Stomach (tissue), 9 donors: Measurements from ENCODE around the gene PIAS1. TPM values are rescaled to one million over a fixed set of nuclear protein-coding genes. Genes with fewer than 3 reads are reported as not detected.
A peak's percentile ranks its signal among the peaks of the same experiment; 100 is the strongest.

Source experiments
- DNase-seq, 2 donors: peaks; one replicate each; pipeline versions ENCODE4 v3.0.0 to v3.0.0-alpha.2; 2013 to 2019
- H3K27ac ChIP-seq, 5 donors: fragments of 200-600 bp in 4 of 5; sonication (generic) in 4 of 5; one replicate each; pipeline ENCODE4 v1.5.1; 2013 to 2019; ENCODE audit warnings: mild to moderate bottlenecking in 1 of 5, moderate library complexity in 1 of 5
- H3K27me3 ChIP-seq, 3 donors: fragments of 200-600 bp; sonication (generic); one replicate each; pipeline ENCODE4 v1.5.1; 2017 to 2019; ENCODE audit warnings: mixed run types in 1 of 3
- H3K36me3 ChIP-seq, 4 donors: fragments of 200-600 bp; sonication (generic); 1 replicate in 3 of 4; 2 replicates in 1 of 4; pipeline ENCODE4 v1.5.1; 2016 to 2019
- H3K4me1 ChIP-seq, 4 donors: fragments of 200-600 bp; sonication (generic); one replicate each; pipeline ENCODE4 v1.5.1; 2016 to 2019
- H3K4me3 ChIP-seq, 4 donors: fragments of 200-600 bp; sonication (generic) in 3 of 4; one replicate each; pipeline ENCODE4 v1.5.1; 2016 to 2019; ENCODE audit warnings: mild to moderate bottlenecking in 1 of 4
- H3K9me3 ChIP-seq, 4 donors: fragments of 200-600 bp; sonication (generic); one replicate each; pipeline ENCODE4 v1.5.1; 2016 to 2019
- EP300 ChIP-seq: sonication (generic); formaldehyde crosslinking; IDR thresholded peaks from one replicate; pipeline ENCODE4 v1.6.1; 2017; ENCODE audit warnings: antibody characterized with exemption
- POLR2A ChIP-seq, 4 donors: fragments of 450-650 bp; IDR thresholded peaks; one replicate each; pipeline ENCODE4 v1.6.1; 2016; ENCODE audit warnings: antibody characterized with exemption in 4 of 4, control low read depth in 2 of 4, mild to moderate bottlenecking in 1 of 4, moderate library complexity in 1 of 4
- POLR2AphosphoS5 ChIP-seq, 3 donors: sonication (generic); formaldehyde crosslinking; IDR thresholded peaks; one replicate each; pipeline ENCODE4 v1.6.1; 2016; ENCODE audit warnings: antibody characterized with exemption in 3 of 3
- WGBS, 5 donors: extraction: QIAGEN DNeasy Blood & Tissue Kit in 3 of 5; methylation state at CpG; one replicate each; pipeline versions ENCODE4 v1.1.5 to v1.1.7; 2013 to 2018; 5-methylcytosine and 5-hydroxymethylcytosine counted together
- intact Hi-C: fragments of 100-400 bp; cut with DNase I; formaldehyde crosslinking; loops from one replicate; pipeline ENCODE4 v1.15.1; 2023; ENCODE audit warnings: low total_unique reads
- polyA plus RNA-seq, 3 donors: library from polyadenylated mRNA; stranded (reverse); fragments of 200-250 nt; gene quantifications; one replicate each; pipeline ENCODE4 v1.2.3, GENCODE V29; 2013
- total RNA-seq, 5 donors: library from RNA; depleted of rRNA; stranded (reverse); fragments of >200 nt; gene quantifications; one replicate each; pipeline versions ENCODE4 v1.1.0 to v1.2.3, GENCODE V29; 2014 to 2016
- TF ChIP-seq, protein P1 (sequence below), 7 experiments: fragments of 450-650 bp in 4 of 7; fragments of 200-600 bp in 3 of 7; sonication (generic) in 3 of 7; IDR thresholded peaks; one replicate each; pipeline ENCODE4 v1.5.1; 2016 to 2019; ENCODE audit warnings: antibody characterized with exemption in 7 of 7, control low read depth in 2 of 7, mild to moderate bottlenecking in 1 of 7
- donor health status: healthy with polysubstance abuse.
- donor health status: Bipolar disorder and iron deficiency.
- donor health status: healthy.

The PIAS1 gene
- total and polyA plus RNA-seq, 8 donors = 7.9 to 56.6 (median 38.8) TPM

DNA sequence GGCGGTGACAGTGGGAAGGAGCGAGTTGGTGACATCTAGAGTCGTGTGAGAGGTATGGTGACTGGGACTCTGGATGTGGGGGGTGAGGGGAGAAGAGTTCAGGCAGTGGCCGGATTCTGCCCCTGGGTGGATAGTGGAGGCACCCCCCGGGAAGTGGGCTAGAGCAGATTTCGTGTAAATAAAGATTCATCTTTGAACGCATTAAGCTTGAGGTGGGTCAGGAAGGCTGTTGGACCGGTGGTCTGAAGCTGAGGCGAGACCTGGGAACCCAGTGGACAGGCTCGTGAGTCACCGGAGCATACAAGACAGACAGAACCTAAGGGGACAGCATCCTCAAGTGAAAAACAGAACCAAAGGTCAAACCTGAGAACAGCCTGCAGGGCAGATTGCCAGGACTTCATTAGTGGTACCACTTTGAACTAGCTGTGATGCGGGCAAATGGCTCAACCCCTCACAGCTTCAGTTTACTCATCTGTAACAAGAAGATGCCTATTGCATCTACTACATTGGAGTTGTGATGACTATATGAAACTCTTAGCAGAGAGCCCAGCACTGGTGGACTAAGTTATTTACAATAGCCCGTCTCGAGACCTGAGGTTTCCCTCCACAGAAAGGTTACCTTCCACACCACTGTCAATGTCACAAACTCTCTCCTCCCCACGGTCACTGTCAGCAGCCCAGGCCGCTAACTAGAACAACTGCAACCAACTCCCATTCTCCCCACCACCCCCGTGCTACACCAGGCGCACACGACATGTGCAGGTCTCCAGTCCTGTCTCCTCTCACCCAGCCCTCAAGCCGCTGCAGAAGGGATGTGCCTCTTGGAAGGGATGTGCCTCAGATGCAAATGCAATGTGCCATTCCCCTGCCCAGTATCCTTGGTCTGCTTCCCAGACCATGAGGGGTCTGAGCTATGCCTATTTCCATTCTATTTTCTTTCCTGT, 176.3 kb downstream of the PIAS1 start:
- Histone ChIP-seq H3K36me3 (no peaks in the 10 kb centered on the region), H3K4me1 (peaks cover 16 to 52% (median 34%) of the 10 kb centered on the region in 4 donors), H3K27me3 (no peaks in the 10 kb centered on the region), H3K9me3 (no peaks in the 10 kb centered on the region), H3K27ac (peak overlapping the region in 4 of 5 donors; percentile 84 to 93 (median 86)), H3K4me3 (peak overlapping the region; percentile 75 to 91 (median 88))
- intact Hi-C loops = no loop called here
- TF ChIP-seq, protein P1, sequence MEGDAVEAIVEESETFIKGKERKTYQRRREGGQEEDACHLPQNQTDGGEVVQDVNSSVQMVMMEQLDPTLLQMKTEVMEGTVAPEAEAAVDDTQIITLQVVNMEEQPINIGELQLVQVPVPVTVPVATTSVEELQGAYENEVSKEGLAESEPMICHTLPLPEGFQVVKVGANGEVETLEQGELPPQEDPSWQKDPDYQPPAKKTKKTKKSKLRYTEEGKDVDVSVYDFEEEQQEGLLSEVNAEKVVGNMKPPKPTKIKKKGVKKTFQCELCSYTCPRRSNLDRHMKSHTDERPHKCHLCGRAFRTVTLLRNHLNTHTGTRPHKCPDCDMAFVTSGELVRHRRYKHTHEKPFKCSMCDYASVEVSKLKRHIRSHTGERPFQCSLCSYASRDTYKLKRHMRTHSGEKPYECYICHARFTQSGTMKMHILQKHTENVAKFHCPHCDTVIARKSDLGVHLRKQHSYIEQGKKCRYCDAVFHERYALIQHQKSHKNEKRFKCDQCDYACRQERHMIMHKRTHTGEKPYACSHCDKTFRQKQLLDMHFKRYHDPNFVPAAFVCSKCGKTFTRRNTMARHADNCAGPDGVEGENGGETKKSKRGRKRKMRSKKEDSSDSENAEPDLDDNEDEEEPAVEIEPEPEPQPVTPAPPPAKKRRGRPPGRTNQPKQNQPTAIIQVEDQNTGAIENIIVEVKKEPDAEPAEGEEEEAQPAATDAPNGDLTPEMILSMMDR (IDR thresholded peaks at IDR 0.05) = no peak
- TF ChIP-seq POLR2A (IDR thresholded peaks at IDR 0.05) (no peak), POLR2AphosphoS5 (IDR thresholded peaks at IDR 0.05) (no peak), EP300 (no peak)
- 51 to 57% (median 55%) methylated on average over 20 of the region's 20 CpGs for WGBS, 5 donors
- peak; percentile 26 to 54 for DNase-seq

- H3K36me3 ChIP-seq = no peaks in the 10 kb centered on the region
- intact Hi-C loops = no loop called here
- H3K27me3 ChIP-seq = no peaks in the 10 kb centered on the region
- peaks cover 16 to 52% (median 34%) of the 10 kb centered on the region in 4 donors for H3K4me1 ChIP-seq
- TF ChIP-seq, protein P1 (IDR thresholded peaks at IDR 0.05) = no peak
- TF ChIP-seq EP300 = no peak
- no peak for TF ChIP-seq POLR2AphosphoS5 (IDR thresholded peaks at IDR 0.05)
- no peak for TF ChIP-seq POLR2A (IDR thresholded peaks at IDR 0.05)
- no peaks in the 10 kb centered on the region for H3K9me3 ChIP-seq
- H3K27ac ChIP-seq = no peak overlapping the region
- 79 to 86% (median 81%) methylated on average over 9 of the region's 9 CpGs for WGBS, 5 donors
- DNase-seq = peak; percentile 17 to 66
- no peak overlapping the region for H3K4me3 ChIP-seq
These were observed 177.1 kb downstream of the PIAS1 start for GRCh38 chr15:68231102-68231818.

DNA sequence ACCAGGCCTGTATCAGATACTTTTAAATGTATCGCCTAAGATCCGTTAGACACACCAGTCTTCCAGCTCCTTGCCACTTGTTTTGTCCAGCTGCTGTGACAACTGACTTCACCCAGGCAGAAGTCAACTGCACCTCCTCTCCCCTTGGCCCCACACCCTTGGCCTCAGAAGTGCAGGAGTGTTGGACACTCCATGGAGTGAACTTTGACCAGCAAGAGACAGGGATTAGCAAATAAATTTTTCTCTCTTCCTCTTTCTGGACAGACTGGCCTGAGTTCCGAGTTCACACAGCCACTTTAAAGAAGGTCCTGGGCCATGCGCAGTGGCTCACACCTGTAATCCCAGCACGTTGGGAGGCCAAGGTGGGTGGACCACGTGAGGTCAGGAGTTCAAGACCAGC, 178.3 kb downstream of the PIAS1 start:
- intact Hi-C loops = no loop called here
- Histone ChIP-seq H3K36me3 (no peaks in the 10 kb centered on the region), H3K27me3 (no peaks in the 10 kb centered on the region), H3K27ac (no peak overlapping the region), H3K9me3 (no peaks in the 10 kb centered on the region), H3K4me1 (peaks cover 16 to 45% (median 29%) of the 10 kb centered on the region in 4 donors), H3K4me3 (no peak overlapping the region)
- DNase-seq = peak; percentile 15 to 16
- 79 to 89% (median 84%) methylated on average over 6 of the region's 6 CpGs for WGBS, 5 donors
- TF ChIP-seq EP300 (no peak), POLR2AphosphoS5 (IDR thresholded peaks at IDR 0.05) (no peak), POLR2A (IDR thresholded peaks at IDR 0.05) (no peak)
- TF ChIP-seq, protein P1 (IDR thresholded peaks at IDR 0.05) = no peak

DNA sequence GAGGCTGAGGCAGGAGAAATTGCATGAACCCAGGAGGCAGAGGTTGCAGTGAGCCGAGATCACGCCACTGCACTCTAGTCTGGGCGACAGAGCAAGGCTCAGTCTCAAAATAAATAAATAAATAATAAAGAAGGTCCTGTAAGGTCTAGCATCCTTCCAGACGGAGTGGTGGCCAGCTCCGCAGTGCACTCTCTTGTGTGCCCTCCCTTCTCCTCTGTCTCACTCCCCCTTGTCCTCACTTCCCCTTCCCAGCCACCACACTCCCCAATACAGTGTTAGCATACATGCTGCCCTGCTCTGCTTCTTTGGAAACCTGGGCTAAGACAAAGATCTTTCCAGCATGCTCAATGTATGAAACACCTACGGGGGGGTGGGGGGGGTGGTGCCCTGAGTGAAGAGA, 178.8 kb downstream of the PIAS1 start:
- no peaks in the 10 kb centered on the region for H3K36me3 ChIP-seq
- 83 to 86% (median 85%) methylated on average over 6 of the region's 6 CpGs for WGBS, 5 donors
- no peaks in the 10 kb centered on the region for H3K9me3 ChIP-seq
- no peaks in the 10 kb centered on the region for H3K27me3 ChIP-seq
- H3K27ac ChIP-seq = no peak overlapping the region
- H3K4me1 ChIP-seq = peaks cover 12 to 40% (median 24%) of the 10 kb centered on the region in 4 donors
- TF ChIP-seq POLR2AphosphoS5 (IDR thresholded peaks at IDR 0.05) (no peak), POLR2A (IDR thresholded peaks at IDR 0.05) (no peak), EP300 (no peak)
- TF ChIP-seq, protein P1 (IDR thresholded peaks at IDR 0.05) = no peak
- DNase-seq = peak; percentile 18 to 23
- no peak overlapping the region for H3K4me3 ChIP-seq
- intact Hi-C loops = no loop called here
